Measurements from ENCODE around the gene CYP1A1. TPM values are rescaled to one million over a fixed set of nuclear protein-coding genes. Genes with fewer than 3 reads are reported as not detected.

The CYP1A1 gene
- total RNA-seq, 1 experiment from 2014 or later = 0.15 TPM

DNA sequence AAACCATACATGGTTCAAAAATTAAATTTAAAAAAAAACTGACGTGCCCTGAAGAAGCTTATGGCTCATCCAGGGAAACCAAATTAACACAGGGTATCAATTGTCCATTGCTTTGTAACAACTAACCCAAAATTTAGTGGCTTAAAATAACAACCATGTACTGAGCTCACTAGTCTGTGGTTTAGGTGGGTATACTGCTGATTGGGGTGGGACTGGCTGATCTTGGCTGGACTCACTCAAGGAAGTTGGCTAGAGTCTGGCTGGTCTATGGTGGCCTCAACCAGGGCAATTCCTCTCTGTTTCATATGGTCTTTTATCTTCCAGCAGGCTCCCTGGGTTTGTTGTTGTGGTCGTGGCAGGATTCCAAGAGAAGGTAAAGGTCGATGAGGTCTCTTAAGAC lies 15.4 kb downstream of the CYP1A1 start:
- Histone ChIP-seq H3K4me1 (ENCODE audit: control insufficient read depth, insufficient read depth, low read length) (no peaks in the 10 kb centered on the region), H3K27ac (ENCODE audit: low read length) (no peak overlapping the region), H3K27me3 (ENCODE audit: control insufficient read depth, insufficient read depth, low read length) (peaks cover 3% of the 10 kb centered on the region; the same call in 1 of the 2 replicates), H3K36me3 (ENCODE audit: control insufficient read depth, insufficient read depth, low read length) (no peaks in the 10 kb centered on the region), H3K4me3 (ENCODE audit: low read depth in 2 of 2, low read length in 2 of 2) (no peak overlapping the region), H3K9me3 (ENCODE audit: control insufficient read depth, insufficient read depth, low read depth, low read length) (no peaks in the 10 kb centered on the region)
- no TSS peak for BruUV-seq (replicated peaks)
- no peak for DNase-seq (ENCODE audit: low read depth, low spot score)
- CTCF ChIA-PET = no interaction called here
- POLR2A ChIA-PET = no interaction called here
- in situ Hi-C loops (cut with HindIII; ENCODE audit: low pct_unique_long_range_greater_than_20kb, low sequenced_read_pairs) (no loop called here), intact Hi-C loops (cut with micrococcal nuclease; ENCODE audit: unreplicated experiment) (no loop called here)
- no peak for ATAC-seq
- no peak for TF ChIP-seq REST (IDR thresholded peaks at IDR 0.05; ENCODE audit: insufficient read depth in 1 of 2, low read depth in 2 of 2, low read length in 1 of 2)
- TF ChIP-seq TCF7L2 (IDR thresholded peaks at IDR 0.05; ENCODE audit: low read depth, low read length) = no peak
- TF ChIP-seq SIN3A (IDR thresholded peaks at IDR 0.05; ENCODE audit: borderline replicate concordance, insufficient read depth, low read depth, low read length) = no peak
- no peak for TF ChIP-seq POLR2AphosphoS5 (IDR thresholded peaks at IDR 0.05; ENCODE audit: low read depth, low read length)
- no peak for TF ChIP-seq CTCF (IDR thresholded peaks at IDR 0.05)

GRCh38 chr15:74709011-74709410 lies 16.3 kb downstream of the CYP1A1 start:
- in situ Hi-C loops (cut with HindIII; ENCODE audit: low pct_unique_long_range_greater_than_20kb, low sequenced_read_pairs) = no loop called here

More at GRCh38 chr15:74709011-74709410, 16.3 kb downstream of the CYP1A1 start:
- H3K27me3 ChIP-seq (ENCODE audit: control insufficient read depth, insufficient read depth, low read length) = peaks cover 3% of the 10 kb centered on the region; the same call in 1 of the 2 replicates
- no peaks in the 10 kb centered on the region for H3K9me3 ChIP-seq (ENCODE audit: control insufficient read depth, insufficient read depth, low read depth, low read length)
- ChIA-PET POLR2A (no interaction called here), CTCF (no interaction called here)
- no peak for DNase-seq (ENCODE audit: low read depth, low spot score)
- TF ChIP-seq TCF7L2 (IDR thresholded peaks at IDR 0.05; ENCODE audit: low read depth, low read length) (no peak), POLR2AphosphoS5 (IDR thresholded peaks at IDR 0.05; ENCODE audit: low read depth, low read length) (no peak), SIN3A (IDR thresholded peaks at IDR 0.05; ENCODE audit: borderline replicate concordance, insufficient read depth, low read depth, low read length) (no peak), CTCF (IDR thresholded peaks at IDR 0.05) (no peak), REST (IDR thresholded peaks at IDR 0.05; ENCODE audit: insufficient read depth in 1 of 2, low read depth in 2 of 2, low read length in 1 of 2) (no peak)
- ATAC-seq = no peak
- H3K36me3 ChIP-seq (ENCODE audit: control insufficient read depth, insufficient read depth, low read length) = no peaks in the 10 kb centered on the region
- intact Hi-C loops (cut with micrococcal nuclease; ENCODE audit: unreplicated experiment) = no loop called here
- H3K4me3 ChIP-seq (ENCODE audit: low read depth in 2 of 2, low read length in 2 of 2) = no peak overlapping the region
- no TSS peak for BruUV-seq (replicated peaks)
- H3K4me1 ChIP-seq (ENCODE audit: control insufficient read depth, insufficient read depth, low read length) = no peaks in the 10 kb centered on the region
- H3K27ac ChIP-seq (ENCODE audit: low read length) = no peak overlapping the region

All from Panc1 (cell line).